Ecto neural progenitor cell (in vitro differentiated cells): ENCODE results near the gene BTBD2.

Experiments
- DNase-seq: peaks from one replicate; pipeline ENCODE4 v3.0.0-alpha.2; 2018; ENCODE audit warnings: low spot score

The BTBD2 gene

DNA sequence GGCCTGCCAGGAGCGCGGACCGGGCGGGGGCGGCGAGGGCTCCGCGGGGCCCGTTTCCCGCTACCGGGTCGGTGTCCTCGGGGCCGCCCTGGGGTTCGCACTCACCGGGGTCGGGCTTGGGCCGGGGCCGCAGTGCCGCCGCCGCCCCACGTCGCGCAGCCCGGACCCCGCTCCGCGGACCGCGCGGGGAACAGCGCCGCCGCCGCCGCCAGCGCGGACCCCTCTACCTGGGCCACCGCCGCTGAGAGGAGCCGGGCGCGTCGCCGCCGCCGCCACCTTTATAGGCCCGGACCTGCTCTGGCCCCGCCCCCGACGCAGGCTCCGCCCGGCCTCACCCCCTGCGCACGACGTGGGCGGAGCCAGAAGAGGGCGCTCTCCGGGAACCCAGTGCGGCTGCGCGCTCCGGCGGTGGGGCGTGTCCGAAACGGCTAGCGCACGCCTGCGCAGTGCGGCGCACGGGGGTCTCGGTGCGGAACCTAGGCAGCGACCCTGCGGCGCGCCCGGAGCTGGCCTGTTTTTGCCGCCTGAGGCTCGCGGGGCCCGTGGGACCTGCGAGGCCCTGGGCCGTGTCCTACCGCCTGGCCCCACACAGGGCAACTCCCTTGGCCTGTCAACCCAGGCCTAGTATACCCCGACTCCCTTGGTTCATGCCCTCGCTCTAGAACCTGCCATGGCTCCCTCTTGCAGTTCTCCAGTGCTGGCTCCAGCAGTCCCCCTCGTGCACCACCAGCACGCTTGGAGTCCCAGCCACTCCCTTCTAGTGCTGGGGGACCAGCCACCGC, 35.7 kb upstream of the BTBD2 start, which contains the start of gene MKNK2:
TSS of gene MKNK2 (minus strand) at position 254 of the 782 bp plus-strand sequence. CDS start 393 bp downstream, outside the sequence.
- DNase-seq: peak; percentile 99

DNA sequence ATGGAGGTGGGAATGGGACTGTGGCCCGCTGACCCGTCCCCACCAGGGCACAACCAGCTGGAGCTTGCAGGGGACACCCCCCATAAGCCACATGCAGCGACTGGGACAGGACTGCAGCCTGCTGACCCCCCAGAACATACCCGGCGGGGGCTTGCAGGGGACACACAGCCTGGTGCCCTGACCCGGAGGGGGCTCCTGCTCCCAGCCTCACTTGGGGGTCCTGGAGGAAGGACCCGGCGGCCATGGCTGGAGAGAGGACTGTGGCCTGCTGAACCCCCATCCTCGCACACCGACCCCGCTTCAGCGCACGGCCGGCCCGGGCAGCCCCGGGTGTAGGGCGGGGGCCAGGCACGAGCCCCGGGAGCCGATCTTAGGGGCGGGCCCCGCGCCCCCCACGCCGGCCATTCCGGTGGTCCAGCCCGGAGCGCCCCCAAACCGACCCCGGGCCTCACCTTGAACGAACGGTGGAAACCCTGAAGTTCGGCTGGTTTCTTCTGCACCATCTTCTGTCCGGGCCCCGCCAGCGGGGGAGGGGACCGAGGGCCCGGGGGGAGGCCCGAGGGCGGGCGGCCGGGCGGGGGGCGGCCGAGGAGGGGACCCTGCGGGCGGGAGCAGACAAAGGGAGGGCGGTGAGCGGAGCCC, 35.0 kb upstream of the BTBD2 start:
- DNase-seq: no peak

DNA sequence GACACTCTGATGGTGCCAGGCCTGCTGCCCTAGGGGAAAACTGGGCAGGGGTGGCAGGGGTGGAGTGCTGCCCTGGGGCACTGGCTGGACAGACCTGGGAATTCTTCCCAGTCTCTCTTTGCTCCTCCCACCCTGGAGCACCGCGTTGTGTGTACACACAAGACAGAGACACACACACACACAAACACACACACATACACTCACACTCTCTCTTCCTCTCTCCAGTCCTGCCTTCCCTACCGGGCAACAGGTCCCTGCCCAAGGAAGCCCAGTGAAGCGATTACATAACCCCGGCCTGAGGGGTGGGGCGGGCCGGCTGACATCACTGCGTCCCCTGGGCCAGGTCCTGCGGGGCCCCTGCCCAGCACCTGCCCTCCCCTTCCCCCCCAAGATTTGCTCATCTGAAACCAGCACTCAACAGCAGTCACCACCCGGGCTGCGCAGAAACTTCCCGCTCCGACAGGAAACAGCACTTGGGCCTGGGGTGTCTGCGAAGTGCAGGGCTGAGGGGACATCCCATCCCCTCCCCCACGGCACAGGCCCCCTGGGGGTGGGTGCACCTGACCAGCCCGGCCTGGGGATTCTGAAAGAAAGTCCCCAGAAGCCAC, 34.3 kb upstream of the BTBD2 start:
- peak; percentile 69 for DNase-seq

DNA sequence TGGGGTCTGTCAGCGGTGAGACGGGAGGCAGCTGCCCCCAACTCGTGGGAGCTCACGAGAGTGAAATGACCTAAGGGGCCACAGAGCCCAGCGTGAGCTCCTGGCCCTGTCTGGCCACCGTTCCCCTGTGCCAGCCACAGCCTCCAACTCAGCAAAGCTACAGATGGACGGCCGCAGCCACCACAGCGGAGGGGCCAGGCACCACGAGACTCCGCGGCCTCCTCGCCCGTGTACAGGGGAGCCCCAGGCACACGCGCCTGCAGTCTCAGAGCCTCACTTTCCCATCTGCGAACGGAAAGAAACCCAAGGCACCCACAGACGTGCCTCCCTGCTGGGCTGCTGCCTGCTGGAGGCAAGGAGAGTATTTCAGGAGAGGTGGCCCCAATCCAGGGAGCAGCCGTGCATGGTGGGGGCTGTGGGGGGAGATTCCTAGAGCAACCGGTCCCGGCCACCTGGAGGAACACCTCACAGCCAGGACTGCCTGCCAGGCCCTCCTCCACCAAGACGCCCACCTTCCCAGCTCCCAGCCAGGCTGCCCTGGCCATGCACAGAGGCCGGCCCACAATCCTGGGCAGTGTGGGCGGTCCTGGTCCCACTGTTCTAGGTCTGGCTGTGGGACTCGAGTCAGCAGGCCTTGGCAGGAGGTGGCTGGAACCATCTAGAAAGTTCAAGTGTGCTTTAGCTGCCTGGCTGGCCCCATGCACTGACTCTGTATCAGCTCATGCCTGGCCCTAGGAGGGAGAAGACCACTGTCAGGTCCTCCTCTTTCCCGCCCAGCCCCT, 33.6 kb upstream of the BTBD2 start:
- peak; percentile 51 for DNase-seq

DNA sequence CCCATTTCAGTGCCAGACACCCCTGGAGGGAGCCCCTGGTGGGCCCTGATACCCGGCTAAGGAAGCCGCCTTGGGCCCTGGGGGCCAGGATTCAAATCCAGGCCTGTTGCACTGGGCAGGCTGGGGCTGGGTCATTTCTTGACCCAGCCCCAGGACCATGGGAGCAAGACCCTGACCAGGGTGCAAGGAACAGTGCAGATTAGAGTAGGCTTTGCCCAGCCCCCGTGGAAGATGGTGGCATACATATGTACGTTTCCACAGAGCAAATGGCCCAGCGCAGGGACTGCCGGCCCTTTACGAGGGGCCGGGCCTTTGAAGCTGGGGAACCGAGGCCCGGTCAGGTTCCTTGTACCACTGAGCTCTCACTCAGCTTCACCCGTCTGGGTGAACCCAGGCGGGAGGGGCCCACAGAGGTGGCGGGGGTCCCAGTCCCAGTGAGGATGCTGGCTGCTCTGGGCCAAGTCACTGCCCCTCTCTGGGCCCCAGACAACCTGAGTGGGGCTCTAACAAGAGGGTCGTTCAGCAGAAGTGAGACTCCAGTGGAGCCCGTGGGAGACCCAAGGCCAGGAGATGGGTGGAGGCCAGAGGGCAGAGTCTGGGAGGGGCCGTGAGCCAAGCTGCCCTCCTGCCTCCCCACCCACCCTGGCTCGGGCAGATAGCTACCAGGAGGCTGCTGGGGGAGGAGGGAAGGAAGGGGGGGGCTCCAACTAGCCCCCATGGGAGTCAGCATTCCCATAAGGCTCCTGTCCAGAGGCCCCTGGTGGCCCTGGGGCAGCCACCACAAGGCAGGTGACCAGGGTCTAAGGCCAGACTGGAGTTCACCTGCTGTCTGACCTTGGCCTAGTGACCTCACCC, 32.8 kb upstream of the BTBD2 start:
- no peak for DNase-seq

DNA sequence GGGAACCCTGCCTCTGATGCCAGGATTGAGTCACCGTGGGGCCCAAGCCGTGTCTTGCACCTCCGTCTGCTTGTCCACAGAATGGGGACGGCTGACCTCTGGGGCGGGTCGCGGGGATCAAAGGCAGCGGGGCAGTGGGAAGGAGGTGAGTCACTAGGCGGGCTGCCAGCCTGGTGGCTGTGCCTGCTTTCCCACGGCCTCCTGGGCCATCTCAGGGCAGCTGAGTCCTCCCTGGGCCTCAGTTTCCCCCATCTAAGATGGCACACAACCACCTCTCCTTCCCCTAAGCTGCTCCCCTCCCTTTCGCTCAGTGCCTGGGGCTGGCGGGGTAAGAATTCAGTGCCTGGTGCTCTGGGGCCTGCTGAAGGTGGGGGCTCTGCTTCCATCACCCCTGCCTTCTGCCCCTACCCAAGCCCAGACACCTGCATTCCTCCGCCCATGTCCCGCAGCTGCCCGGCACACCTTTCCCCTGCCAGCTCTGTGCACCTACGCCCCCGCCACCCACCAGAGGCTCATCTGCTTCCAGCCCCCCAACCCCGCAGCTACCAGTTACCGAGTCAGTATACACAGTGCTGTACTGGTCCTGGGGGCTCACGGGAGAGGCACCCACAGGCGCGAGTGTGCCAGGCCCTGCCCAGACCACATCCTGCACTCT, 32.1 kb upstream of the BTBD2 start:
- DNase-seq: peak; percentile 47

DNA sequence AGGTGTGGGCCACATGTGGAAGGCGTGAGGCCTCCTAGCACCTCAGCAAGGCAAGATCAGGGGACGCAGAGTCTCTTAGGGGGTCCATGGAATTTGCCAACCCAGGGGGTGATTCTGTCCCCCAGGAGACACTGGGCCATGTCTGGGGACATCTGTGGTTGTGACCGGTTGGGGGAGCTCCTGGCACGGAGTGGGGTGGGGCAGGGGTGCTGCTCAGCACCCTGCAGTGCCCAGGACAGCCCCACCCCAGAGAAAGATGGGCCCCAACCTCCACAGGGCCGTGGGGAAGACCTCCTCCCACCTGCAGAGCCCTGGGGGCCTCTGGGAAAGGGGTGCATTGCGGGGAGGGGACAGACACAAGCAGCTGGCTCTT, 31.5 kb upstream of the BTBD2 start:
- DNase-seq: no peak

DNA sequence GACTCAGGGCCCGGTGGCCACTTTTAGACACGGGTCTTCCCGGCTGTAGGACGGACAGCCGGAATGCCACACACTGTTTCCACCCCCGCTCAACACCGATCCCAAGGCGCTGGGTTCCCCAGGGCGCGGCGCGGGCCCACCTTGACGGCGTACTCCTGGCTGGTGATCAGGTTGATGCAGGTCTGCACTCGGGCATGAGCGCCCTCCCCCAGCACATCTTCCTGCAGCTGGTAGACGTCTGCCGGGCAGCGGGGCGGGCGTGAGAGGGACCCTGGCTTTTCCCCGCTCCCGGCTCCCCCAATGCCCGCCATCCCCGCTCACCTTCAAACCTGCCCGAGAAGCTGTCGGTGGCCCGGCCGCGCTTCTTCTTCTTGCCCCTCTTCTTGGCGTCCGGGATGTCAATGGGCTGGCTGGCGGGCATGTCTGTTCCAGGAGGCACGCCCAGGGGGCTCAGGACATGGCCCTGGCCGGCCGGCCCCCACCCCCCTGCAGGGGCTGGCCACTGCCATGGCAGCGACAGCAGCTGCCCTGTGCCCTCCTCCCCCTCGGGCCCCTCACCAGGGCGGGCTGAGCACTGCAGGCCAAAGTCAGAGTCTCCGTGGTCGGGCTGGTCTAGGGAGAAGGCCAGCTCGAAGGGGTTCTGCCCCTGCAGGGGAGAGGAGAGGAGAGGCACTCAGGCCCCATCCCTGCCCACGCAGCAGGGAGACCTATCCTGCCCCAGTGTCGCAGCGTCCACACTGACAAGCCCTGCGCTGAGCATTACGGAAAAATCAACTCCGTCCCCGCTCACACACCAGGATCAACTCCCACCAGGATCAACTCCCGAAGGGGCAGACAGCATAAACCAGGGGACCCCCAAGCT, 30.8 kb upstream of the BTBD2 start:
- no peak for DNase-seq

DNA sequence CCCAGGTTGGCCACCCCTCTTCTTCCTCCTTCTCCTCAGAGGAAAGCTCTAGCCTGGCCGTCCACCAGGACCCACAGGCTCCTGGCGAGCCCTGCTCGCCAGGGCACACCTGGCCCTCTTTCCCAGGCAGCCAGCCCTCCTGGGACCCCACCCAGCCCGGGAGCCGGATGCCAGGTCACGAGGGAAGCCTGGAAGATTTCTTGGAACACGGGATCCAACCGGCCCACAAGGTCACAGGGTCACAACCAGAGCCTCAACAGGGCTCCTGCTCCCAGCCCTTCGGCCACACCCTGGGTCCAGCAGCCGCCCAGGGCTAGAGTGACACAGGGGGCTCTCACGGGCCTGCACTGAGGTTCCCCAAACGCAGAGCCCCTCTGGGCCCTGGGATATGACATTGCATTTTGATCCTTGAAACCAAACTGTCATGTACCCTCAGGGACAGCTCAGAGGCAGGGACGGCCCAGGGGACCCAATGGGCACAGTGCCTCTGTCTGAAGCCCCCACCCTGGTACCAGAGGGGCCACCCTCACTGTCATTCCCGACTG, 30.1 kb upstream of the BTBD2 start:
- DNase-seq: no peak

DNA sequence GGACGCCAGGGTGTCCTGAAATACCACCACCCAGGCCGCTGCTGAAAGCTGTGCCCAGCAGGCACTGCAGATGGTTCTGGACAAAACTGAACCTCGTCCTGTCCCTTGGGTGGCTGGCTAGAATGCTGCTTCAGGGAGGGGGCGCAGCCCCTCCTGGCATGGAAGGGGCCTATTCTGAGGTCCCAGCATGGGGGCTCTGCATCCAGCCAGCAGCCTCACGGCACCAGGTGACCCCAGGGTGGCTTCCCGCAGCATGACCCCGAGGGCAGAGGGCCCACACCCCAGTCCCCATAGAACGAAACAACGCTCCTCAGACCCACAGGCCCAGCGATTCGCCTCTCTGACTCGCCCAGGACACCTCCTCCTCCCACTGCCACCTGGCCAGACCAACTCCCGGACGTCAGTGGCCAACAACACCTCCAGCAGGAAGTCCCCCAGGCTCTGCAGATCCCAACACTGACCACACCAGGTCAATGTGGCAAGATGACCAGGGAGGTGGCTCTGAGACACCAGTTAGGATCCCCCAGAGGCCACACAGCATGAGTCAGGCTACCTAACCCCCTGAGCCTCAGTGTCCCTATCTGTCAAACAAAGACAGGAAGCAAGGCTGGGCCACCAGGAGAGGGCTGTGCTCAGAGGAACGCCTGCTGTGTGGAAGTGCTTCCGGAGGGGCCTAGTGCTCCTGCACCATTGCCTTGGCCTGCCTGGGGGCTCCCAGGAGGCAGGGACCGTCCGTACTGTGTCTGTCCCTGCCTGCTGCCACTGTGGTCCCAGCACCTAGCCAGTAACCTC, 29.4 kb upstream of the BTBD2 start:
- DNase-seq: peak; percentile 44

DNA sequence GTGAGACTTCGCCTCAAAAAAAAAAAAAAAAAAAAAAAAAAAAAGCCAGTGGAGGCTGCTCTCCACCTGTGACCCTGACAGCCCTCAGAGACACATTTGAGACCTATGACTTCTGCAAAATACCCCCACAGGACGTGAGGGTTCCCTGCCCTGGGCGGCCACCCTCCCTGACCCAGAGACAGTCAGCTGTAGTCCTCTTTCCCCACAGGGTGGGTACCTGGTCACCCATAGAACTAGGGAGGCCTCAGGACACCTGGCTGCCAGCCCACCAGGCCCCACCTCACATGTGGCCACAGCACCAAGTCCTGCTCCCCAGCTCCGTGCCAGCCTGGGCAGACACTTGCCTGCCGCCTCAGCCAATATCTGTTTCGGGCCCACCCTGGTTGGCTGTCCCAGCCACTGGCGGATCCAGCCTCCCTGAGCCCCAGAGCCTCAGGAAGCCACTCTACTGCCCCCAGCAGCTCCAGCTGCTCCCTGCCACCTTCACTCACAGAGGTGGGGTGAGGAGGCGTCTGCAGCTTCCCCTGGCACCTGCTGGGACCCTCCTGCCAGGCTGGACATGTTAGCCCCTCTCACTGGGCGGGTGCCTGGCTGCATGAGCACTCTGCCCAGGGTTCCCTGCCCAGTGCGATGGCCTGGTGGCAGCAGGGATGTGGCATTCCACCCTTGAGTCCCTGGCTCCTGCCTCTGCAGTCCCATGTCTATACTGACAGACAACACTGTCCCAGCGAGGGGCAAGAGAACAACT, 28.6 kb upstream of the BTBD2 start:
- DNase-seq: peak; percentile 51

DNA sequence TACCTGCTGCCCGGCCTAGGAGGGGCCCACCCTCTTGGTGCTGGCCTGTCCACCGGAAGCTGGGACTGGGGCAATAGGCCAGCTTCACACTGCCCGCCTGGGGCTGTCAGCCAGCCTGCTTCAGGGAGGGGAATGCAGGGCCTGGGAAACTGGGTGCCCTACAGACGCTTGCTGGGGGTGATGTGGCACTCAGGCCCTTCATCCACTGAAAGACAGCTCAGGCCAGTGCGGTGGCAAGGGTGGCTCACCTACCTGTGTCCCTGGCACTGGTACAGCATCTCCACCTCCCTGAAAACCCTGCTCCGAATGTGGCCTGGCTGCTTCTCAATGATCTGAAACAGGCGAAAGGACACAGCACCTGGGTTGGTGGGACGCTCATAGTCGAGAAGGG, 27.7 kb upstream of the BTBD2 start:
- DNase-seq: peak; percentile 49

DNA sequence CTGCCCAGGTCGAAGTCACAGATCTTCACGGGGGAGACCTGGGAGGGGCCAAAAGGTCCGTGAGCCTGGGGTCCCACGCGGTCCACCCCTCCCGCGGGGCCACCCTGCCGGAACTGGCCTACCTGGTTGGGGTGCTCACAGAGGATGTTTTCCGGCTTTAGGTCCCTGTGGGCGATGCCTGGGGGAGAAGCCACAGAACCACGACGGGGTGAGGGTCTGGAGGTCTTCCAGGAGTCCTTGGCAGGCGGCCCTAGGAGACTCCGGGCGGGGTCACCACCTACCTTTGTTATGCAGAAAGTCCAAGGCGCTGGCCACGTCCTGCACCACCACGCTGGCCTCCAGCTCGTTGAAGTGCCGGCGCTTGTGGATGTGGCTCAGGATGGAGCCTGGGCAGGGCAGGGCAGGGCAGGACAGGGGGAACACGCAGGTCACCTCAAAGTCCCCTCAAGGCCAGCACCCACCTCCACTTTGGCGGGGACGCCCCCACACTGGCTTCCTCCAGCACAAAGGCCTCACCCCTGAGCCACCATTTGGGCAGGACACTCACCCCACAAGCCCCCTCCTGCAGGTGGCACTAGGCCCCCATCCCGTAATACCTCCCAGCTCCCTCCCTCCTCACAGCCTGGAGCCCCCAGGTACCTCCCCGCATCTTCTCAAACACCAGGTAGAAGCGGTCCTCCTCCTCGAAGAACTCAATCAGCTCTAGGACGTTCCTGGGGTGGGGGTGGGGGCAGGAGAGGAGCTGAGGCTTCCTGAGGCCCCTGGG, 27.2 kb upstream of the BTBD2 start:
- DNase-seq: no peak

DNA sequence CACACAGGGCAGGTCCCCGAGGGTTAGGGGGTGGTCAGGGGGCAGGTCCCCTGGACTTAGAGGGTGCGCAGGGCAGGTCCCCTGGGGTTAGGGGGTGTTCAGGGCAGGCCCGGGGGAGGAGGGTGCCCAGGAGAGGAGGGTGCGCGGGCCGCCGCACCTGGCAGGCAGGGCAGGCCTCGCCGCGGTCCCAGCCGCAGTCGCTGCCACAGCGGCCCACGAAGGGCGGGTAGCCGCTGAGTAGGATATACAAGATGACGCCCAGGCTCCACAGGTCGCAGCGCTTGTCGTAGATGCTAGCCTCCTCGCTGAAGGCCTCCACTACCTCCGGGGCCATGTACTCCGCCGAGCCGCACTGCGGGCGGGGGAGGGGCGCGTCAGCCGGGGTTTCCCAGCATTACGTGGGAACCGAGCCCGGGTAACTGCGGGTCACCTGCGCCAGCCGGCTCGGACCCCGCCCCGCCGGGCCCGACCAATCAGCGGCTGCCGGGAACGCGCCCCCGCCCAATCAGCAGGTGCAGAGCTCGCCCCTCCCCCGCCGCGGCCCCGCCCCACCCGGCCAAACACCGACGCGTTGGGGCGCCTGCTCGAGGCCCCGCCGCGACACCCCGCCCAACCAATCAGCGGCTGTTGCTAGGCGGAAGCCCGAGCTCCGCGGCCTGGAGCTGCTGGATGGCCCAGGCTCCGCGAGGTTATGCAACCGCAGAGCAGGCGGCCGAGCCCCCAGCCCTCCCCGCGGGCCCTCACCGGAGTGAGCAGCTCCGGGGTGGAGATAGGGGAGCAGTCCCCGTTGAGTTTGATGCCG, 26.4 kb upstream of the BTBD2 start:
- DNase-seq: peak; percentile 99

DNA sequence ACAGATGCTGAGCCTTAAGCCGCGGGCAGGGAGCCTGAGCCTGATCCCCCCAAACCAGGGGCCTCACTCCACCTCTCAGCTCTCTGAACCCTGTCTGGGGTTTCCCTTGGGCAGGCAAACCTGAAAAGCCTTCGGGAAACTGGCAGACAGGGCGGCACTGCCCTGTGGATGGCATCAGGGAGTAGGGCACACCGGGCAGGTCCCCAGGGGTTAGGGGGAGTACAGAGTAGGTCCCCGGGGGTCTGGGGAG, 25.8 kb upstream of the BTBD2 start:
- peak; percentile 41 for DNase-seq

DNA sequence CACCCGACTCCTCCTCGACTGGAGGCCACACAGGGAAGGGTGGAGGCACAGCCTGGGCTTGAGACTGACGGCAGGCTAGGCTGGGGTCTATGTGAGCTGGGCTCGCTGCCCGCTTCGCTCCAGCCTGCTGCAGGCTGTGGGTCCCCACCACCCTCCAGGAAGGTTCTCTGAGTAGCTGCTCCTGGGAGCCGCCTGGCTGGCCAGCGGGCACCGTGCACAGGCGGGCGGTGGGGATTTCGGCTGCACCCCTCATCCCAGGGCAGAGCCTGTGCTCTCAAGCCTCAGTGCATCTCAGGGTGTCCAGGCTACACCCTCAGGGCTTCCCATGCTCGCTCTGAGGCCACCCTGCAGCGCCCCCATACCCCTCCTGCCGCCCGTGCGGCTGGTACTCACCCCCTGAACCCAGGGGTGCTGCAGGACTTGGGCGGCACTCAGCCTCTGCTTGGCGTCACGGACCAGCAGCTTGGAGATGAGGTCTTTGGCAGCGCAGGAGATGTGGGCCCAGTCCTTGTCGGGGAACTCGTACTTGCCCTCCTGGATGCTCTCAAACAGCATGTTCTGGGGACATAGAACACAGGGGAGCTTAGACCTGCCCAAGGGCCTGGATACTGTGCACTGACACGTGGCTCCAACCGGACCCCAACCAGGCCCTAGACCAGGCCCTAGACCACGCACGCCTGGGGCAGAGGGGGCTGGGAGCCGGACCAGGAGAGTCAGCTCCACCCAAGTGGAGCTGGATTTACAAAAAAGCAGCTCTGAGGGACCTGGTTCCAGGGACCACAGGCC, 25.3 kb upstream of the BTBD2 start:
- DNase-seq: peak; percentile 44
